Thyroid gland (tissue), 4 donors: ENCODE results near the gene BICDL2.

Source experiments
- CTCF ChIP-seq, 6 experiments: fragments of 200-600 bp in 3 of 6; fragments of 450-650 bp in 3 of 6; sonication (generic) in 3 of 6; IDR thresholded peaks; one replicate each; pipeline ENCODE4 v1.5.1; 2016 to 2019; ENCODE audit warnings: antibody characterized with exemption in 6 of 6, mild to moderate bottlenecking in 2 of 6, inconsistent platforms in 1 of 6, moderate library complexity in 1 of 6
- POLR2A ChIP-seq, 2 donors: fragments of 450-650 bp; IDR thresholded peaks; one replicate each; pipeline ENCODE4 v1.6.1; 2017; ENCODE audit warnings: antibody characterized with exemption in 2 of 2, mild to moderate bottlenecking in 2 of 2, moderate library complexity in 1 of 2

GRCh38 chr16:3068487-3068886 lies 31.7 kb upstream of the BICDL2 start:
- no peak for TF ChIP-seq CTCF (IDR thresholded peaks at IDR 0.05)
- no peak for TF ChIP-seq POLR2A (IDR thresholded peaks at IDR 0.05)
